ENCODE data around the gene TTC3.
"Not testable (repeated sequence)": the region's sequence is repeated elsewhere in the genome, so short reads cannot be mapped to it uniquely, and the experiment has no call there.

TTC3 gene

DNA sequence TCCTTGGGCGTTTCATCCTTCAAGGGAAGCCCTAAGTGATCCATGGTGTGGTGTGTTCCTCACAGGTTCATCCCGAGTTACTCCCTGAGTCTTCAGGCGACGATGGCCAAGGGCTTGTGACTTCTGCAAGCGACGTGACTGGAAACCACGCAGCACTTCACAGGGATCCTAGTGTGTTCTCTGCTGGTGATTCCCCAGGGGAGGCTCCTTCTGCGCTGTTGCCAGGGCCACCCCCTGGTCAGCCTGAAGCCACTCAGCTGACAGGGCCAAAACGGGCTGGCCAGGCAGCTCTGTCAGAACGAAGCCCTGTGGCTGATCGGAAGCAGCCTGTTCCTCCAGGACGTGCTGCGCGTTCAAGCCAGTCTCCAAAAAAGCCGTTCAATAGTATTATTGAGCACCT lies 122.6 kb downstream of the TTC3 start:
- no peak for DNase-seq (ENCODE audit: low spot score)

DNA sequence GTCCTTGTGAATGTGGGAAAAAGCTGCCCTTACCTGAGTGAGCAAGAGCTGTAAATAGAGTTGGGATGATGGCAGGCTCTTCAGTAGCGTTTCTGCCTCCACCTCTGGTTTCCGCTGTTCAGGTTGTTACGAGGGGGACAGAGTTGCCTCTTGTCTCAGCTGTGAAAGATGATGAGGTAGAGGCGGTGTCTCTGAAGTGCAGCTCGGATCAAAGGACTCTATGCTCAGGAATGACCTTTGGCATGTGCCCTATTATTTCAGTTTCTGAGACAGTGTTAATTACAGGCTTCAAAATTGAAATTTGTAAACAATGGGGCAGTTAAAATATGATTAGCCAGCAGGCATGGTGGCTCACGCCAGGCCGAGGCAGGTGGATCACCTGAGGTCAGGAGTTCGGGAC lies 123.8 kb downstream of the TTC3 start:
- no peak for DNase-seq (ENCODE audit: low spot score)

DNA sequence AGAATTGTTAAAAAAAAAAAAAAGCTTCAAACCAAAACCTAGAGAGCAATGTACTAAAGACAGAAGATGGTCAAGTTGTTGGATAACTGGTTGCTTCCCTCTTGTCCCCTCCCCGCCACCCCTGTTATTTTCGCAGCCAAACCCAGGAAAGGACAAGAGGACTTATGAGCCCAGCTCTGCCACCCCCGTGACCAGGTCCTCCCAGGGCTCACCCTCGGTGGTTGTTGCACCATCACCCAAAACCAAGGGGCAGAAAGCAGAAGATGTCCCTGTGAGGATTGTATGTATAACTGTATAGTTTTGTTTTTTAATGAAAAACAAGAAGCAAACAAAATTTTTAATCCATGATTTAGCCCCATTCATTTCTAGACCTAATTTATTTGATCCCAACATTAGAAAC lies 124.7 kb downstream of the TTC3 start:
- no peak for DNase-seq (ENCODE audit: low spot score)

DNA sequence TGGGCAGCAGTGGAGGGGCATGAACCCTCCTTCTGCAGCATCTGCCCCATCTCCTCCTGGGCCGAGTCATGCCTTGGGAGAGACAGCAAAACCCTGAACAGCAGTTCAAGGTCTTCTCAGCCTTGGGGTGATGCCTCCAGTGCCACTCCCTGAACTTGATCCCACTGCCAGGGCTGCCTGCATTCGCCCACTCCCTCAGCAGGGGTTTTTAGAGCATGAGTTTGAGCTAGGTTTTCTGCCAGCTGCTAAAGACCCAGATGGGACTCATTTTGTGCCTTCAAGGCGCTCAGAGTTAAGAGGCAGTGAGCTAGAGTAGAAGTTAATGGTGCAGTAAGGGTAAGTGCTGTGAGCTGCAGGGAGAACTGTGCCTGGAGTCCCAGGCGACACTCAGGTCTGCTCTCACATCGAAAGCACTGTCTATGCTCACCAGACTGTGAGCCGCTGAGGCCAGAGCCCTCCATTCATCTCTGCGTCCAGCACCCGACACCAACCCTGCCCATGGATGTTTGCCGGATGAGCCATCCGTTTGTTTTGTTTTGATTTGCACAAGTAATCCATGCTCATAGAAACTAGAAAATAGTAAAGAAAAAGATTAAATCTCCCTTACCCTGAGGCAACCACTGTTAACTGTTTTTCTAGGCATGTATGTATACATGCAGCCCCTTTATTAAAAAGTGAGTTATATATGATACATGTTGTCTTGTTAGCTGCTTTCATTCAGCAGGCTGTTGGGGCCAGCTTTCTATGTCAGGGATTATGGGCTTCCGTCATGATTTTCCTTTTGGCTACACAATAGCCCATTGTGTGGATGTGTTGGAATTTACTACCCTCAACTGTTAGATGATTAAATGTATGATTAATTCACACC lies 126.2 kb downstream of the TTC3 start:
- DNase-seq (ENCODE audit: low spot score), result no peak

DNA sequence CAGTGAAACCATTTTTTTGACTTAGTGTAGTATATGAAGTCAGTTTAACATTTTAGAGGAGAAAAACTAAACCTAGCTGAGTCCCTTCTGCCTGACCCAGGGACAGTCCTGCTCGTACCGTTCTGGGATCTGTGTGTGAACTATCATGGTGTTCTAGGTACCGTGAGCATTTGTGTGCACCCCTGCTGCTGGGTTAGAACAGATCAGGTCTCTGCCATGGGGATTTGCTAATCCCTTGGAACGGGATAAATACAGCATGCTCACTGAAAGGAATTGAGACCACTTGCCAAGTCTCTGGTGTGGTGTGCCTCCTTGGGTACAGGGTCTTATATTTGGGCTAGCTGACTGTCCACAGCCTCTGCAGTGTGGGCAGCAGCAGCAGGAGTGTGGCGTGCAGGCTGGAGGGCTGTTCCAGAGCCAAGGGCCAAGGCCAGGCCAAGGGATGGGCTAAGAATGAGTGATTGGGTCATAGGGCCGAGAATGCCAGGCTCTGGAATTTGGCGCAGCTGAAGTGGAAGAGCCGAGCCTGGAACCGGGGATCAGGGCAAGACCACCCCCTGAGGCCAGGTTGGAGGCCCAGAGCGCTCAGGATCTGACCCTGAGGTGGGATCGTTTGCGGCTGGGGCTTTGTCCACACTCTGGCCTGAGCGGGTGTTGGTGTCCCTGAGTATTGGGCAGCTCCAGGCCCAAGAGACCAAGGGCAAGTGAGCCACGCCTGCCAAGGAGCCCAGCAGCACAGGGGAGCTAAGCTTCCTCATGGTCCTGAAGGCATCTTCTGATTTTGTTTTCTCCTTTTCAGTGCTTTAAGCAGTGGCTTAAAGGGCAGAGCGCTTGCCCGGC lies 127.8 kb downstream of the TTC3 start:
- no peak for DNase-seq (ENCODE audit: low spot score)

DNA sequence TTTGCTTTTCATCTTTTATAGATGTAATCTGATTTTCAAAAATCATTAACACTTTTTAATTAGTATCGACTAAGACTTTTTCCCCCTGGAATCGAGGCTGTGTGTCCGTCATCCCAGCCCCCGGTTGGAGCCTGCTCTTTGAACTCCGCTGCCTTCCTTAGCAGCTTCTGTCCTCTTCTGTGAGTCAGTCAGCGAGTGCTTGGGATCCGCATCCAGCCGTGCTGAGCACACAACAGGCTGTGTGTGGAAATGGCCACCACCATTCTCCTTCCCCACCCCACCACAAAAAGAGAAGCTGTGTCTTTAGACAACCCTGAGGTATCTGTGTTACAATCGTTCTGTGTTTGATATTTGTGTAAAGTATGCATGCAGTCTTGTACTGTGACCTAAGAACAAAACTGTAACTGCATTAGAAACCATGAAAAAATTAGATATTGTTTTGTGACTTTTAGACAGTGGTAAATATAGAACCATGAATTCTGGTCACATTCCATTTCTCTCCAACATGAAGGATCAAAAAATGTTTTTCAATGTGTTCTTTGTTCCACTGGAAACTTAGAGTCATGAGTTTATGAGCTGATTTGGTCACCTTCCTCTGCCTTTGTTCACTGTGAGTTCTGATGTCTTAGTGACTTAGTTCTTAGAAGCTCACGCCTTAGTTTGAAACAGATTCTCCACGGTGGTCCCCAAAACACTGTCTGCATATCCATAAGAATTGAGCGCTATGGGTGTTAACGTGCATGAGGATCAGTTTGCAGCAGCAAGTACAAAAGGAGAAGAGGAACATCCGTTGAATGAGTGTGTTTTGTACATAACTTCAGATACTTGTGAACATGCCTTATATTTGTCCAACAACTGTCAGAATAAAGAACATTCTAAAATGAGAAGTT lies 129.4 kb downstream of the TTC3 start:
- no peak for DNase-seq (ENCODE audit: low spot score)

DNA sequence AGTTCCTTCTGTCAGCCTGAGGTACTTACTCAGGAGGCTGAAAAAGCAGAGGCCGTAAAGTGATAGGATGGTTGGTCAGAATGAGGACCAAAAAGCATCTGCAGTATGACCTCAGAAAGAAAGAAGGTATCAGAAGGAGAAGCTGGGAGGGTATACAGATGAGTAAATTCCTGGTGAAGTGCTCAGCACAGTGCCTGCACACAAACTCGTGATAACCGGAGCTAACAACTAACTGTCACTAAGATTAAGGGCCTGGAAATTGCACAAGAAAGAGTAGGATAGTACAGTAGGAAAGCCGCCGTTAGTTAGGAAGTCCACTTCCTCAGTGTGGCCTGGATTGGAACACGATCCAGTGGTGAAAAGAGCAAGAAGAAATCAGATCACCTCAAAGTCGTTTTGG lies 131.5 kb downstream of the TTC3 start:
- no peak for DNase-seq (ENCODE audit: low spot score)

DNA sequence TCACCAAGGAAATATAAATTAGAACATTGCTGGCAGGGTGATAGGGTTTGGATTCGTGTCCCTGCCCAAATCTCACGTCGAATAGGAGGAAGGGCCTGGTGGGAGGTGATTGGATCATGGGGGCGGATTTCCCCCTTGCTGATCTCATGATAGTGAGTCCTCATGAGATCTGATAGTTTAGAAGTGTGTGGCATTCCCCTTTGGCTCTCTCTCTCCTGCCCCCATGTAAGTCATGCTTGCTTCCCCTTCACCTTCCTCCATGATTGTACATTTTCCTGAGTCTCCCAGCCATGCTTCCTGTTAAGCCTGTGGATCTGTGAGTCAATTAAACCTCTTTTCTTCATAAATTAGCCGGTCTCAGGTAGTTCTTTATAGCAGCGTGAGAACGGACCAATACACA lies 133.4 kb downstream of the TTC3 start:
- no peak for DNase-seq (ENCODE audit: low spot score)

DNA sequence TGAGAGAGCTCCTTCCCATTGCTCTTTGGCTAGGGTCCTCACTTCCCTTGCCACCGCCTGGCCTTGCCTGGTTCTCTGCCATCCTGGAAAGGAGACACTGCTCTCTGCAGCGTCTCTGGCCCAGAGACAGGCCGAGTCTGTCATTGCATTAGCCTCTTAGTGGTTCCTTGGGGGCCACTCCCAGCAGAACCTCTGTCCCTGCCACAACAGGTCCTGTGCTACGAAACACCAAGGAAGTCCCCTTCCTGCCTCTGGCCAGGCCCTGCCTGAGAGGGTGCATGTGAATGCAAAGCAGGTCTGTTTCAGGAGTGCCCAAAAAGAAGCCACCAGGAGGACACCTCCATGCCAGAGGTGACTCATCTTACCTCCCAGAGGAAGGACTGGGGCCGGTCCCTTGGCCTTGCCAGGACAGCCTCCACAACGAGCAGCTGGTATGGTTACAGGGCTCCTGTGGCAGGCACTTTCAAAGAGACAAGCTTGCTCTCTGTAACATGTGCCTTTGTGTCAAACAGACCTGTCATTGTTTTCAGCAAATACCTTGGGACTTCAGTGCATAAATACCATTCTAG lies 134.5 kb downstream of the TTC3 start:
- DNase-seq (ENCODE audit: low spot score), result no peak

DNA sequence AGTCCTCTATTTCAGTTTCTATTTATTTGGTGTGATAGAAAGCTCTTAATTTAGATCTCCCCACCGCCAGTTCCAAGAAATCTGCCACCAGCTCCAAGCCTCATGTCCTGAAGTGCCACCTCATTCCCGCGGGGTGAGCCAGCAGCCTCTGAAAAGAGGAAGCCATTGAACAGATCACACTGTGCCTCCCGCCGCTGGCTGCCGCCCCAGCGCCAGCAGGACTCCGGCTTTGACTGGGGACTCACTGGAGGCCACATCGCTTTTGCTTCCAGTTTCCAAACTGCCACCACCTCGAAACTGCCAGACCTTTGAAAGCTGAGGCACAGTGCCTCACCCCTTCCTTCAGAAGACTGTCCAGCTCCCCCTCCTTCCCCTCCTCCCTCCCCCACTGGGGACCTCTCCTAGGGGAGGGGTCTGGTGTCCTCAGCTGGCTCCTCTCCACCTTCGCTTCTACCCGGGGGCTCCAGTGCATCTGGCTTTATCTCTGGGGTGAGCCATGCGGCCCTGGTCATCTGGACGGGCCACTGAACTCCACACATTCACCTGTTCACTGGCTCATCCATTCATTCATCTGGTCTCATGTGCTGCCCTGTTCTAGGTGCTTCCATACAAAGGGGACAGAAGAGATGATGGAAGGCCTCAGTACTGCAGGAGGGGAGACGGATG lies 135.1 kb downstream of the TTC3 start:
- DNase-seq (ENCODE audit: low spot score), result no peak

DNA sequence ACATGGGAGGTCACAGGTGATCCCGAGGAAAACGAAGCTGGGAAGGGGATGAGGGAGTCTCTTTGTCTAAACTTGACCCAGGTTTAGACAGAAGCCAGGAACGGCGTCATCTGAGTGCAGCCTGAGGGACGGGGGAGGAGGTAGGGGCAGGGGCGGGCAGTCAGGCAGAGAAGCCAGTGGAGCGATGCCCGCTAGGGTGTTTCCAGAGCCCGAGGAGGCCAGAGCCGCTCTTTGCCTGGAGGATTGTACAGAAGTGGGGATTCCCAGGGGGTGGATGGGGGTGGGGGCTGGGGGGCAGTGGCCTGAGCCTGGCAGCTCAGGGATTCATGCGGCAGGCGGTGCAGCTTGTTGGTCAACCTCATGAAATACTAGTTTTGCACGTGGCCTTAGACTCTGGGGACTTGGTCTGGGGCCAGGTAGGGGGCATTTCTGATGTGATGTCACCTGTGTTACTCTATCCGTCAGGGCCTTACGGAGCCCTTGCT lies 135.7 kb downstream of the TTC3 start:
- DNase-seq (ENCODE audit: low spot score), result no peak

DNA sequence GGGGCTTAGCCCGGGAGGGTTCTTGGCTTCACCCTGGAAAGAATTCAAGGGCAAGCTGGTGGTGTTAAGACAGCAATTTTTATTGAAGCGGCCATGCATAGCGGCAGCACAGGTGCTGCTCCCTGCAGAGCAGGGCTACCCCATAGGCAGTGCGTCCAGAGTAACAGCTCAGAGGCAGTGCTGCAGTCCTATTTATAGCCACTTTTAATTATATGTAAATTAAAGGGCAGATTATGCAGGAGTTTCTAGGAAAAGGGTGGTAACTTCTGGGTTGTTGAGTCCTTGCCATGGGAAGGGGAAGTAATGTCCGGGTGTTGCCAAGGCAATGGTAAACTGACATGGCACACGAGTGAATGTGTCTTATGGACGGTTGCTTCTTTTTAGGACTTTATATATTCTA lies 137.1 kb downstream of the TTC3 start:
- DNase-seq (ENCODE audit: low spot score), result no peak

DNA sequence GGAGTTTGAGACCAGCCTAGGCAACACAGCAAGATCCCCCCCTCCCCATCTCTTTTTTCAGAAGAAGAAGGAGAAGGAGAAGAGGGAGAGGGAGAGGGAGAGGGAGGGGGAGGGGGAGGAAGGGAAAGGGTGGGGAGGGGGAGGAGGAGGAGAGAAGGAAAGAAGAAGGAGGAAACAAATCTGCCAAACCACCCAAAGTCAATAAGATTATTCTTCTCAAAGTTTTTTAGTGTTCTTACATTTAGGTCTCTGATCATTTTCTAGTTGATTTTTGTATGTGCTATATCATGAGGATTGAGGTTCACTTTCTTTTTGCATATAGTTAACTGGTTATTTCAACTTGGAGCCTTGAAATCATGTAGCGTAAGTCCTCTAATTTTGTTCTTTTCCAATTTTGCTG lies 137.7 kb downstream of the TTC3 start:
- DNase-seq (ENCODE audit: low spot score), result no peak

DNA sequence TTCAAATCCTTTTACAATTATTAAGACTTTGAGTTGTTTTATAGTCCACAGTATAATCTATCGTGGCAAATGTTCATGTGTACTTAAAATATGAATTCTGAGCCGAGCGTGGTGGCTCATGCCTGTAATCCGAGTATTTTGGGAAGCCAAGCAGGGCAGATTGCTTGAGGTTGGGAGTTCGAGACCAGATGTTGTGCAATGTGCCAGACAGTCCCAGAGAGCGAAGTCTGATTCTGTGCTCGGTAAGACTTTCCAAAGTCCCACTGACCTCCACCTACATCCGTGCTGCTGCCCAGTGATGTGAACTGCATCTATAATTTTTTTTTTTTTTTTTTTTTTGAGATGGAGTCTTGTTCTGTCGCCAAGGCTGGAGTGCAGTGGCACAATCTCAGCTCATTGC lies 141.9 kb downstream of the TTC3 start:
- DNase-seq (ENCODE audit: low spot score), result no peak

DNA sequence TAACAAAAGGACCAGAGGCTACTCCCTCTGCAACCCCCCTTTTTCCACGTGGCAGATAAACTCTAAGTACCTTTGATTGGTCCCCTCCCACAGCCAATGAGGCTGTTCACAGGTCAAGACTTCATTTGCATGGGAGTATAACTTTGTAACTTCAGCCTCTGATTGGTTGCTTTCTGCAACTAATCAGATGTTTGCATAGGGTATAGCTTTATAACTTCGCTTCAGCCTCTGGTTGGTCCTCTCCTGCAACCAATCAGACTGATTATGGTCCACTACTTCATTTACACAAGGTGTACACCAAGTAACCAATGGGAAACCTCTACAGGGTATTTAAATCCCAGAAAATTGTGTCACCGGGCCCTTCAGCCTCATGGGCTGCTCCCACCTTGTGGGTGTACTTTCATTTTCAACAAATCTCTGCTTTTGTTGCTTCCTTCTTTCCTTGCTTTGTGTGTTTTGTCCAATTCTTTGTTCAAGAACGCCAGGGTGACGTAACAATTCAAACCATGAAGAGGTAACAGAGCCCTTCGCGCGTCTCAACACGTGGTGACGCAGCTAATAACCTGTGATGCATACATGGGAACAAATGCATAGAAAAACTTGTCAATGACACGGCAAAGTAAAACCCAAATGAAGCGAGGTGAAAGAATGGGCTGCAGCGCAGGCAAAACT lies 146.8 kb downstream of the TTC3 start:
- DNase-seq (ENCODE audit: low spot score), result peak; percentile 16

DNA sequence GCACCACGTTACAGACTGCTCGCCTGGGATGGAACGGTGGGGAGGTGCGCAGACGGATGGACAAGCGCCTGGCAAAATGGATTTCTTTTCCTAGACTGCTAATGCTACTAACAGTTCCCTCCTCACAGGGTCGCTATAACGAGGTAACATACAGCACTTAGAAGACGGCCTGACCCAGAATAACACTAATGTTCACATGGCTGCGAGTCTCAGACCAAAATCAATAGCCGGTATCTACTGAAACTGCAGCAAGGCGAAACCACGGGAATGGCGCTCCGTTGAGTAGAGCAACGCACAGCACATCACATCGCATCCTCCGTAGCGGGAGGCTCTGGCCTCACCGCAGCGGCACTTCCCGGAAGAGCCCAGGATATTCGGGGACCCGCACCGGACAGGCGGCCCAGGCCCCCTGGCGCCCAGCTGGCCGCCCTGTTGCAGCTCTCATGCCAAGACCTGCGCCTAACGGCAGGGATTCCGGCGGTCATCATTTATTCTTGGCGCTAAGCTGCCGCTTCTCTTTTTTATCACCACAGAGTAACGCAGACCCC lies 147.5 kb downstream of the TTC3 start:
- DNase-seq (ENCODE audit: low spot score), result no peak

DNA sequence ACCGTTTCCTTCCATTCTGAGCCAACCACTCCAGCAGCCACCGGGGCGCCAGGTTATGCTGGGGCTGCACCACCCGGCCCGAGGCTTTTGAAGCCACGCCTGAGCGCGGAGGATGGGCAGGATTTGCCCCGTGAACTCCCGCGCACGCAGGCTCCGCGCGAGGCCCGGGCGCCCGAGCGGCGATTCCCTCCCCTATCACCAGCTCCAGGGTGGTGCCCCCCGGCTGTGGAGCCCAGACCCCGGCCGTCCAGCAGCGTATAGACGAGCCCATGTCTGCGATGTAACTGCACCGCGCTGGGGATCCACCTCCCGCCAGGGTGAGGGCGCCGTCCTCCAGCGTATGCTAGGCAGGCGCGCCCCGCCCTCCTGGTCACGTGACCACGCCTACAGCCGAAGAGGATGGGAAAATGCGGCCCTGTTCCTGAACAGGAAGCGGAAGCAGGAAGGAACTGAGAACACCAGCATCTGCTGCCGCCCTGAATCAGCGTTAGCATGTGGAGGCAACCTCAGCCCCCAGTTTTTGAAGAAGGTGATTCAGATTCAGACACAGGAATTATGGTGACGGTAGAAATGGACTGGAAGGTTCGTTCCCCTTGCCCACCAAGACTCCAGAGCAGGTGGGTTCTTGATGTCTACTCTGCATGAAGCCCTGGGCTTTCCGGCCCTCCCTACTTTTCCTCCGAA lies 148.1 kb downstream of the TTC3 start:
- DNase-seq (ENCODE audit: low spot score), result peak; percentile 94

DNA sequence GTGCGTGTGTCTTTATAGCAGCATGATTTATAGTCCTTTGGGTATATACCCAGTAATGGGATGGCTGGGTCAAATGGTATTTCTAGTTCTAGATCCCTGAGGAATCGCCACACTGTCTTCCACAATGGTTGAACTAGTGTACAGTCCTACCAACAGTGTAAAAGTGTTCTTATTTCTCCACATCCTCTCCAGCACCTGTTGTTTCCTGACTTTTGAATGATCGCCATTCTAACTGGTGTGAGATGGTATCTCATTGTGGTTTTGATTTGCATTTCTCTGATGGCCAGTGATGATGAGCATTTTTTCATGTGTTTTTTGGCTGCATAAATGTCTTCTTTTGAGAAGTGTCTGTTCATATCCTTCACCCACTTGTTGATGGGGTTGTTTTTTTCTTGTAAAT lies 149.2 kb downstream of the TTC3 start:
- not testable (repeated sequence) for DNase-seq (ENCODE audit: low spot score)

DNA sequence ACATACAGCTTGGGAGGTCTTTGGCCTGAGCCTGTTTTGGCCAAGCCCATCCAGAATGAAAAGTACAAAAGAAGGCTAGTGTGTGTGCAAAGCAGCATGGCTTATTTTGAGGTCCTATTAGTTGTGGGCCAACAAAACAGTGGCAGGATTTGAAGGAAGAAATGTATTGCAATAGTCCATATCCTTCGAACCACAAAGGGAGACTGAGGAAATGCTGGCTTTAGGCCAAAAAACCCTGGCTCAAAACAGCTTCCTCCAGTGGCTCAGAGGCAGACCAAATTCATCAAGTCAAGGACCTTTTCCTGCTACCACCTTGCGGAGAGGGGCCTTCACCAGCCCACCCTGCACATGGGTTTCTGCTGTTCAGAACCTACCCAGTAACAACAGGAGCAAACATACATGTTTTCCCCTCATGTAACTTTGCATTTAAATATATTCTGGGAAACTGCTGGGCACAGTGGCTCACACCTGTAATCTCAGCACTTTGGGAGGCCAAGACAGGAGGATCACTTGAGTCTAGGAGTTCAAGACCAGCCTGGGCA lies 150.8 kb downstream of the TTC3 start:
- no peak for DNase-seq (ENCODE audit: low spot score)

Measured in SK-N-DZ (cell line).